Lung (tissue), 12 donors: Measurements from ENCODE around the gene ZNF598. TPM values are rescaled to one million over a fixed set of nuclear protein-coding genes. Genes with fewer than 3 reads are reported as not detected.
A peak's percentile ranks its signal among the peaks of the same experiment; 100 is the strongest.

ENCODE experiments used
- ATAC-seq: fragments of 200-7000 bp; cut with Tn5 transposase; one replicate; pipeline ENCODE4 v1.9.1; 2020; ENCODE audit warnings: moderate number of reproducible peaks; ENCODE audit not compliant: insufficient read depth, low FRiP score
- DNase-seq, 3 donors: peaks; one replicate each; pipeline ENCODE4 v3.0.0-alpha.2; 2013 to 2017
- H3K27ac ChIP-seq, 2 donors: one replicate each; pipeline ENCODE4 v1.5.1; 2013; ENCODE audit warnings: mild to moderate bottlenecking in 2 of 2, moderate library complexity in 2 of 2, control low read depth in 1 of 2, inconsistent platforms in 1 of 2, low read depth in 1 of 2, low read length in 1 of 2
- H3K27me3 ChIP-seq, 3 donors: one replicate each; pipeline ENCODE4 v1.5.1; 2013; ENCODE audit warnings: low read length in 2 of 3; ENCODE audit not compliant: control insufficient read depth in 3 of 3, insufficient read depth in 3 of 3
- H3K36me3 ChIP-seq, 4 donors: one replicate each; pipeline ENCODE4 v1.5.1; 2013; ENCODE audit warnings: low read length in 4 of 4, mild to moderate bottlenecking in 1 of 4, moderate library complexity in 1 of 4; ENCODE audit not compliant: control insufficient read depth in 4 of 4, insufficient read depth in 4 of 4
- H3K4me1 ChIP-seq, 5 donors: one replicate each; pipeline ENCODE4 v1.5.1; 2013; ENCODE audit warnings: low read length in 5 of 5, mild to moderate bottlenecking in 2 of 5, moderate library complexity in 1 of 5; ENCODE audit not compliant: control insufficient read depth in 5 of 5, insufficient read depth in 5 of 5
- H3K4me3 ChIP-seq: one replicate; pipeline ENCODE4 v1.5.1; 2013; ENCODE audit warnings: mild to moderate bottlenecking, control low read depth, moderate library complexity
- H3K9ac ChIP-seq, 2 donors: one replicate each; pipeline ENCODE4 v1.5.1; 2013; ENCODE audit warnings: low read length in 2 of 2, control low read depth in 1 of 2; ENCODE audit not compliant: insufficient read depth in 1 of 2
- H3K9me3 ChIP-seq, 4 donors: one replicate each; pipeline ENCODE4 v1.5.1; 2013; ENCODE audit warnings: low read length in 3 of 4, mild to moderate bottlenecking in 1 of 4, moderate library complexity in 1 of 4; ENCODE audit not compliant: control insufficient read depth in 4 of 4, insufficient read depth in 3 of 4
- CTCF ChIP-seq: IDR thresholded peaks from 2 replicates; pipeline ENCODE4 v1.5.1; 2012; ENCODE audit warnings: mild to moderate bottlenecking; ENCODE audit errors: control extremely low read depth, extremely low read depth
- WGBS, 2 donors: extraction: QIAGEN DNeasy Blood & Tissue Kit; methylation state at CpG; one replicate each; pipeline ENCODE4 v1.1.7; 2013; 5-methylcytosine and 5-hydroxymethylcytosine counted together
- polyA plus RNA-seq, 2 donors: library from polyadenylated mRNA; stranded (reverse); fragments of 200-250 nt; gene quantifications; one replicate each; pipeline ENCODE4 v1.2.1, GENCODE V29; 2013
- total RNA-seq, 2 donors: library from RNA; depleted of rRNA in 1 of 2; stranded (reverse); fragments of >200 nt in 1 of 2; gene quantifications; one replicate each; pipeline ENCODE4 v1.2.1, GENCODE V29; 2014 to 2021
- donor health status: control.
- donor health status: control.
- donor health status: Bipolar disorder and iron deficiency.
- donor health status: healthy.
- donor health status: DM: yes; HTN: yes; CAD: no.

The ZNF598 gene
- total and polyA plus RNA-seq, 4 donors: 13.9 to 49.8 (median 35.9) TPM

- H3K4me3 ChIP-seq: peak within 1 kb of the TSS; percentile 71
- H3K36me3 ChIP-seq: peaks cover 6 to 18% (median 15%) of the 10 kb centered on the region in 4 donors
- ATAC-seq (no peak), DNase-seq (no peak)
- TF ChIP-seq CTCF: no peak
- WGBS, 2 donors: 99 to 100% methylated on average over 6 of the region's 6 CpGs
- peak within 1 kb of the TSS in 1 of 2 donors; percentile 97 for H3K27ac ChIP-seq
- peak within 1 kb of the TSS; percentile 76 to 78 for H3K9ac ChIP-seq
- H3K4me1 ChIP-seq: peaks cover 3 to 26% (median 6%) of the 10 kb centered on the region in 5 donors
- H3K9me3 ChIP-seq: no peaks in the 10 kb centered on the region
- H3K27me3 ChIP-seq: no peaks in the 10 kb centered on the region
Measured at GRCh38 chr16:1966460-1966859, 43.2 kb downstream of the ZNF598 start, which contains the start of gene RNF151. TSS of gene RNF151 (plus strand) at chr16:1966856. CDS start at chr16:1966882, 26 bp downstream.

GRCh38 chr16:1965396-1966001, 44.1 kb downstream of the ZNF598 start:
- Histone ChIP-seq H3K9ac (peak overlapping the region; percentile 76 to 78), H3K9me3 (no peaks in the 10 kb centered on the region), H3K4me1 (peaks cover 5 to 27% (median 7%) of the 10 kb centered on the region in 5 donors), H3K27ac (peak overlapping the region; percentile 97), H3K27me3 (no peaks in the 10 kb centered on the region), H3K4me3 (peak overlapping the region; percentile 71), H3K36me3 (peaks cover 7 to 20% (median 16%) of the 10 kb centered on the region in 4 donors)
- no peak for TF ChIP-seq CTCF
- 23 to 27% methylated on average over 24 of the region's 24 CpGs for WGBS, 2 donors
- ATAC-seq (no peak), DNase-seq (no peak)

- Histone ChIP-seq H3K4me1 (peaks cover 5 to 32% (median 10%) of the 10 kb centered on the region in 5 donors), H3K9me3 (no peaks in the 10 kb centered on the region), H3K27ac (peak within 1 kb of the TSS; percentile 97), H3K36me3 (peaks cover 7 to 20% (median 16%) of the 10 kb centered on the region in 4 donors), H3K27me3 (no peaks in the 10 kb centered on the region), H3K9ac (peak within 1 kb of the TSS; percentile 78 to 80), H3K4me3 (peak within 1 kb of the TSS; percentile 94)
- DNase-seq: peak; percentile 99
- peak; percentile 90 for ATAC-seq
- 0 to 2% methylated on average over 86 to 97 of the region's 97 CpGs for WGBS, 2 donors
- no peak for TF ChIP-seq CTCF
Measured at GRCh38 chr16:1964506-1965395, 44.9 kb downstream of the ZNF598 start, which contains the start of gene RPS2. TSS of gene RPS2 (minus strand) at chr16:1964826. CDS start at chr16:1964625, 201 bp downstream.
